Panc1 (cell line): Measurements from ENCODE around the gene CNIH1. TPM values are rescaled to one million over a fixed set of nuclear protein-coding genes. Genes with fewer than 3 reads are reported as not detected.

ENCODE experiments used
- ATAC-seq: fragments of 200-7000 bp; cut with Tn5 transposase; 2 replicates; pipeline ENCODE4 v1.9.1; 2020; ENCODE audit warnings: mild to moderate bottlenecking, moderate library complexity
- BruUV-seq: library from RNA; stranded (reverse); fragments of 400-500 nt; replicated peaks from 2 replicates; lab custom pipeline; 2021; lab: Mats Ljungman, UMichigan
- CTCF ChIA-PET: fragments of 300-600 bp; sonication (Branson Sonifier 250); formaldehyde crosslinking; loops from one replicate; lab custom pipeline; 2022; ENCODE audit warnings: antibody characterized with exemption; lab: Charles Lee
- POLR2A ChIA-PET: fragments of 300-600 bp; sonication (Branson Sonifier 250); formaldehyde crosslinking; loops from one replicate; lab custom pipeline; 2022; ENCODE audit warnings: antibody characterized with exemption; lab: Charles Lee
- DNase-seq: peaks from one replicate; pipeline ENCODE4 v3.0.0-alpha.2; 2010; ENCODE audit warnings: low read depth, low spot score
- H3K27ac ChIP-seq: 2 replicates; pipeline ENCODE4 v1.5.1; 2011; ENCODE audit warnings: mild to moderate bottlenecking, low read length, inconsistent platforms
- H3K27me3 ChIP-seq: fragments of 200-500 bp; sonication (Bioruptor generic); 2 replicates; pipeline ENCODE4 v1.6.0; 2014; ENCODE audit warnings: low read length, inconsistent platforms; ENCODE audit not compliant: control insufficient read depth, insufficient read depth
- H3K36me3 ChIP-seq: fragments of 200-500 bp; sonication (Bioruptor generic); 2 replicates; pipeline ENCODE4 v1.5.1; 2014; ENCODE audit warnings: inconsistent platforms, mild to moderate bottlenecking, low read length, moderate library complexity; ENCODE audit not compliant: control insufficient read depth, insufficient read depth
- H3K4me1 ChIP-seq: 2 replicates; pipeline ENCODE4 v1.5.1; 2011; ENCODE audit warnings: inconsistent platforms, mild to moderate bottlenecking, low read length, moderate library complexity; ENCODE audit not compliant: control insufficient read depth, insufficient read depth
- H3K4me3 ChIP-seq, 2 experiments: 2 replicates each; pipeline ENCODE4 v1.5.1; 2011 to 2012; ENCODE audit warnings: low read depth in 2 of 2, low read length in 2 of 2, mild to moderate bottlenecking in 2 of 2, inconsistent platforms in 1 of 2, moderate library complexity in 1 of 2
- H3K9me3 ChIP-seq: fragments of 200-500 bp; sonication (Bioruptor generic); 2 replicates; pipeline ENCODE4 v1.5.1; 2014; ENCODE audit warnings: low read depth, mild to moderate bottlenecking, inconsistent platforms, low read length, moderate library complexity; ENCODE audit not compliant: control insufficient read depth, insufficient read depth
- POLR2AphosphoS5 ChIP-seq: IDR thresholded peaks from 2 replicates; pipeline ENCODE4 v1.6.1; 2012; ENCODE audit warnings: mild to moderate bottlenecking, low read depth, low read length, moderate library complexity
- REST ChIP-seq, 2 experiments: IDR thresholded peaks; 2 replicates each; pipeline ENCODE4 v1.6.1; 2011 to 2012; ENCODE audit warnings: low read depth in 2 of 2, control low read depth in 1 of 2, low read length in 1 of 2, mild to moderate bottlenecking in 1 of 2, moderate library complexity in 1 of 2; ENCODE audit not compliant: insufficient read depth in 1 of 2
- SIN3A ChIP-seq: IDR thresholded peaks from 2 replicates; pipeline ENCODE4 v1.6.1; 2012; ENCODE audit warnings: low read depth, mild to moderate bottlenecking, low read length, moderate library complexity, borderline replicate concordance; ENCODE audit not compliant: insufficient read depth
- TCF7L2 ChIP-seq: IDR thresholded peaks from 2 replicates; pipeline ENCODE4 v1.6.1; 2011; ENCODE audit warnings: mild to moderate bottlenecking, low read depth, low read length, inconsistent platforms
- in situ Hi-C: cut with HindIII; loops from 2 replicates; pipeline ENCODE4 v1.10.0; 2016; ENCODE audit warnings: low sequenced_read_pairs, low pct_unique_long_range_greater_than_20kb
- intact Hi-C: fragments of 100-400 bp; cut with micrococcal nuclease; formaldehyde crosslinking; loops from one replicate; pipeline ENCODE4 v1.10.0; 2022; ENCODE audit not compliant: unreplicated experiment
- total RNA-seq: library from RNA; stranded (reverse); gene quantifications from one replicate; pipeline ENCODE4 v1.2.1, GENCODE V29; 2021; ENCODE audit not compliant: unreplicated experiment
- TF ChIP-seq, protein P1 (sequence below): fragments of 450-650 bp; IDR thresholded peaks from 2 replicates; pipeline ENCODE4 v1.5.1; 2017; ENCODE audit warnings: mild to moderate bottlenecking

Gene CNIH1
- total RNA-seq, 1 experiment from 2014 or later, result 83.7 TPM

GRCh38 chr14:54374117-54374884 lies 66.9 kb downstream of the CNIH1 start:
- BruUV-seq, result no TSS peak
- CTCF ChIA-PET, result no interaction called here

More at GRCh38 chr14:54374117-54374884, 66.9 kb downstream of the CNIH1 start:
- TF ChIP-seq POLR2AphosphoS5 (no peak), TCF7L2 (no peak), SIN3A (no peak), REST (IDR thresholded peaks at IDR 0.05; ENCODE audit: insufficient read depth in 1 of 2, low read depth in 2 of 2, low read length in 1 of 2) (no peak)
- TF ChIP-seq, protein P1, sequence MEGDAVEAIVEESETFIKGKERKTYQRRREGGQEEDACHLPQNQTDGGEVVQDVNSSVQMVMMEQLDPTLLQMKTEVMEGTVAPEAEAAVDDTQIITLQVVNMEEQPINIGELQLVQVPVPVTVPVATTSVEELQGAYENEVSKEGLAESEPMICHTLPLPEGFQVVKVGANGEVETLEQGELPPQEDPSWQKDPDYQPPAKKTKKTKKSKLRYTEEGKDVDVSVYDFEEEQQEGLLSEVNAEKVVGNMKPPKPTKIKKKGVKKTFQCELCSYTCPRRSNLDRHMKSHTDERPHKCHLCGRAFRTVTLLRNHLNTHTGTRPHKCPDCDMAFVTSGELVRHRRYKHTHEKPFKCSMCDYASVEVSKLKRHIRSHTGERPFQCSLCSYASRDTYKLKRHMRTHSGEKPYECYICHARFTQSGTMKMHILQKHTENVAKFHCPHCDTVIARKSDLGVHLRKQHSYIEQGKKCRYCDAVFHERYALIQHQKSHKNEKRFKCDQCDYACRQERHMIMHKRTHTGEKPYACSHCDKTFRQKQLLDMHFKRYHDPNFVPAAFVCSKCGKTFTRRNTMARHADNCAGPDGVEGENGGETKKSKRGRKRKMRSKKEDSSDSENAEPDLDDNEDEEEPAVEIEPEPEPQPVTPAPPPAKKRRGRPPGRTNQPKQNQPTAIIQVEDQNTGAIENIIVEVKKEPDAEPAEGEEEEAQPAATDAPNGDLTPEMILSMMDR, result no peak
- H3K4me1 ChIP-seq, result no peaks in the 10 kb centered on the region
- no peaks in the 10 kb centered on the region for H3K27me3 ChIP-seq
- H3K9me3 ChIP-seq, result no peaks in the 10 kb centered on the region
- POLR2A ChIA-PET, result no interaction called here
- DNase-seq (no peak), ATAC-seq (no peak)
- H3K36me3 ChIP-seq, result no peaks in the 10 kb centered on the region
- in situ Hi-C loops (no loop called here), intact Hi-C loops (no loop called here)
- no peak overlapping the region for H3K27ac ChIP-seq
- H3K4me3 ChIP-seq, result no peak overlapping the region

Other genes with a start within 250 kb of the CNIH1 start
- 36.1 TPM for gene CDKN3, start 44.4 kb downstream of the CNIH1 start, total RNA-seq
- gene GMFB, start 47.6 kb upstream of the CNIH1 start, total RNA-seq, result 54.2 TPM
- 14.1 TPM for gene CGRRF1, start 68.5 kb upstream of the CNIH1 start, total RNA-seq
- 15.2 TPM for gene SAMD4A, start 125.8 kb upstream of the CNIH1 start, total RNA-seq